ENCODE results near the gene HOXB6. TPM values are rescaled to one million over a fixed set of nuclear protein-coding genes. Genes with fewer than 3 reads are reported as not detected.

The HOXB6 gene
- polyA plus RNA-seq, 1 experiment = not detected

DNA sequence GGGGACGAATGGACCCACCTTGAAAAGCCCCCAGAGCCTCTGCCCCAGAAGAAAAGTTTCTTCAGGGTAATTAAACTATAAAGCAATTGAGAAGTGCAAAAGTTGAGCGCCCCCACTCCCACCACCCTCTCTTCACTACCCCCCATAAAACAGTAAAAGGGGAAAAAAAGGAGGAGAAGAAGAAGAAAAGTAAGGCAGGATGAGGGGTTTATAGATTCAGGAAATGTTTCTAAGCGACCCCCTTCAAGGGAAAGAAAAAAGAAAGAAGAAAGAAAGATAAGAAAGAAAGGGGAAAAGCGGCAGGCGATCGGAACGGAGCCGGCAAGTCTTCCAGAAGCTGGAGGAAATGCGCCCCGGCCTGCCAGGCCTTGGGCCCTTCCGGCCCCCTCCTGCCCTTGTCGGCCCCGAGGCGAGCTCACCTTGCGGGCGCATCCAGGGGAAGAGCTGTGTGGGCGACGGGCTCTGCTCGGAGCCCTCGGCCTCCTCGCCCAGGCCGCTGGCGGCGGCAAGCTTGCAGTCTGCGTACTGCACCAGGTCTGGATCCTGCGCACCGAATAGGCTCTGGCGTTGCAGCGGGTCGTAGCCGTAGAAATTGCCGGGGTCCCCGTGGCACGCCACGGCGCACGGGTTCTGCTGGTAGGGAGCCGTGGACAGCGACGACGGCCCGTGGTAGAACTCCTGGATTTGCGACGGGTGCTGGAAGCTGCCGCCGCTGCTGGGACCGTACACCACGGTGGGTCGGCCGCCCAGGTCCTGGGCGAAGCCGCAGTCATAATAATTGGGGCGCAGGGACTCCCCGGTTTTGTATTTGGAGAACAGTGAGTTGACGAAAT, 9.3 kb upstream of the HOXB6 start:
- no peak for DNase-seq (ENCODE audit: low read depth)
- TF ChIP-seq, protein P1, sequence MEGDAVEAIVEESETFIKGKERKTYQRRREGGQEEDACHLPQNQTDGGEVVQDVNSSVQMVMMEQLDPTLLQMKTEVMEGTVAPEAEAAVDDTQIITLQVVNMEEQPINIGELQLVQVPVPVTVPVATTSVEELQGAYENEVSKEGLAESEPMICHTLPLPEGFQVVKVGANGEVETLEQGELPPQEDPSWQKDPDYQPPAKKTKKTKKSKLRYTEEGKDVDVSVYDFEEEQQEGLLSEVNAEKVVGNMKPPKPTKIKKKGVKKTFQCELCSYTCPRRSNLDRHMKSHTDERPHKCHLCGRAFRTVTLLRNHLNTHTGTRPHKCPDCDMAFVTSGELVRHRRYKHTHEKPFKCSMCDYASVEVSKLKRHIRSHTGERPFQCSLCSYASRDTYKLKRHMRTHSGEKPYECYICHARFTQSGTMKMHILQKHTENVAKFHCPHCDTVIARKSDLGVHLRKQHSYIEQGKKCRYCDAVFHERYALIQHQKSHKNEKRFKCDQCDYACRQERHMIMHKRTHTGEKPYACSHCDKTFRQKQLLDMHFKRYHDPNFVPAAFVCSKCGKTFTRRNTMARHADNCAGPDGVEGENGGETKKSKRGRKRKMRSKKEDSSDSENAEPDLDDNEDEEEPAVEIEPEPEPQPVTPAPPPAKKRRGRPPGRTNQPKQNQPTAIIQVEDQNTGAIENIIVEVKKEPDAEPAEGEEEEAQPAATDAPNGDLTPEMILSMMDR (IDR thresholded peaks at IDR 0.05; ENCODE audit: insufficient read depth, low read depth, low read length) = no peak
- peaks cover 77% of the 10 kb centered on the region for H3K27me3 ChIP-seq (ENCODE audit: control insufficient read depth, insufficient read depth, low read length)
- CTCF ChIA-PET = interaction anchor here (1.0 to 2.0 kb wide), 6 partner anchors 9 to 280 kb away, joined by 3 to 6 read pairs (median 4); no protein-coding TSS in a partner anchor
- no peaks in the 10 kb centered on the region for H3K36me3 ChIP-seq (ENCODE audit: control insufficient read depth, insufficient read depth, low read length)
- POLR2A ChIA-PET = no interaction called here
- no peak overlapping the region for H3K4me3 ChIP-seq (ENCODE audit: low read depth, low read length)

DNA sequence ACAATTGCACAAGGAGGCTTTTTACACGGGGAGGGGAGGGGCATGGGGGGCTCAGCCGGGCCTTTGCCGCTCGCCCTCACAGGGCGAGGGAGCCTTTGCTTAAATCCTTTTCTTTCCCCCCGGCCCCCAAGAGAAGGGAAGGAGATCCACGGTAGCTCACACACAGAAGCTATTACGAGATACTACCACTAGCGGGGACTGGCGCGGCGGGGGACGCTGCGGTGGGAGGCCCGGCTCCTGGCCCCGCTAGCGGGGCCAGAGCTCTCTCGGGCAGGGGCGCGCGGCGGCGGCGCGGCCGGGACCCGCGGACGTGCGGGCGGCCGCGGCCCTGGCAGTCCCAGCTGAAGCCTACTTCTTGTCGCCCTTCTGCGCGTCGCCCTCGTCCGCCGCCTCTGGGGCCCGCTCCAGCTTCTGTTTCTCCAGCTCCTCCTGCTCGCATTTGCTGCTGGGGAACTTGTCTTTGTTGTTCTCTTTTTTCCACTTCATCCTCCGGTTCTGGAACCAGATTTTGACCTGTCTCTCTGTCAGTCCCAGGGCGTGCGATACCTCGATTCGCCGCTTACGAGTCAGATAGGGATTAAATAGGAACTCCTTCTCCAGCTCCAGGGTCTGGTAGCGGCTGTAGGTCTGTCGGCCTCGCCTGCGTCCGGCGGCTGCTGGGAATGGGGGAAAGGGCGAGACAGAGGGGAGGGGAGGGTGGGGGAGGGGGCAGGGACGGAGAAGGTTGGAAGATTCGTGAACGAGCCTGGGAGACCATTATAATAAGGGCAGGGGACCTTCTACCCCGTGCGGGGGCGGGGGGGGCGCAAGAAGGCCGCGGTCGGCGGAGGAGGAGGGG, 8.3 kb upstream of the HOXB6 start:
- ChIA-PET CTCF (interaction anchor here (0.6 to 1.6 kb wide), 9 partner anchors 9 to 462 kb away, joined by 3 to 6 read pairs (median 4); partner anchors contain the start of gene HOXB9), POLR2A (interaction anchor here (0.6 to 0.7 kb wide), 2 partner anchors 73 to 349 kb away, joined by 4 to 10 read pairs; no protein-coding TSS in a partner anchor)
- Histone ChIP-seq H3K4me3 (ENCODE audit: low read depth, low read length) (no peak overlapping the region), H3K27me3 (ENCODE audit: control insufficient read depth, insufficient read depth, low read length) (peaks cover 80% of the 10 kb centered on the region), H3K36me3 (ENCODE audit: control insufficient read depth, insufficient read depth, low read length) (no peaks in the 10 kb centered on the region)
- TF ChIP-seq, protein P1 (IDR thresholded peaks at IDR 0.05; ENCODE audit: insufficient read depth, low read depth, low read length) = 0 out of 2 replicates have a peak, but pooled peaks have one; percentile 21
- DNase-seq (ENCODE audit: low read depth) = no peak

DNA sequence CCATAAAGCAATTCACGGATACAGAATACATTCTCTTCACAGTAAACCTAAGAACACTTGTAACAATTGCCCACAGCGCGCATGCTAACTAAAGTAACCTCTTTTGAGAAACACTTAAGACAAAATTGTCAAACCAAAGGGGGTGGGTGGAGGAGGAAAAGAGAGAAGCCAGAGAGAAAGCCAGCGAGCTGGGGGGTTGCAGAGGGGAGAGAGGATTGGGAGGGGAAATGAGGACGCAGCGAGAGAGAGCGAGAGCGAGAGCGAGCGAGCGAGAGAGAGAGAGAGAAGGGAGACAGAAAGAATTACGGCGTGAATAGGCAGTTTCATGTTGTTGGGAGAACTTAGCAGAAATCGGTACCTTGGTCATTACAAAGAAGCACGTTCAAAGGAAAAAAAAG, 7.7 kb upstream of the HOXB6 start:
- TF ChIP-seq, protein P1 (IDR thresholded peaks at IDR 0.05; ENCODE audit: insufficient read depth, low read depth, low read length) = no peak
- Histone ChIP-seq H3K4me3 (ENCODE audit: low read depth, low read length) (no peak overlapping the region), H3K27me3 (ENCODE audit: control insufficient read depth, insufficient read depth, low read length) (peaks cover 79% of the 10 kb centered on the region), H3K36me3 (ENCODE audit: control insufficient read depth, insufficient read depth, low read length) (no peaks in the 10 kb centered on the region)
- POLR2A ChIA-PET = interaction anchor here (0.7 kb wide), 1 partner anchor 72 kb away, joined by 4 read pairs; no protein-coding TSS in a partner anchor
- no peak for DNase-seq (ENCODE audit: low read depth)
- CTCF ChIA-PET = interaction anchor here (0.6 to 1.6 kb wide), 9 partner anchors 8 to 461 kb away, joined by 3 to 6 read pairs (median 4); partner anchors contain the start of gene HOXB9

DNA sequence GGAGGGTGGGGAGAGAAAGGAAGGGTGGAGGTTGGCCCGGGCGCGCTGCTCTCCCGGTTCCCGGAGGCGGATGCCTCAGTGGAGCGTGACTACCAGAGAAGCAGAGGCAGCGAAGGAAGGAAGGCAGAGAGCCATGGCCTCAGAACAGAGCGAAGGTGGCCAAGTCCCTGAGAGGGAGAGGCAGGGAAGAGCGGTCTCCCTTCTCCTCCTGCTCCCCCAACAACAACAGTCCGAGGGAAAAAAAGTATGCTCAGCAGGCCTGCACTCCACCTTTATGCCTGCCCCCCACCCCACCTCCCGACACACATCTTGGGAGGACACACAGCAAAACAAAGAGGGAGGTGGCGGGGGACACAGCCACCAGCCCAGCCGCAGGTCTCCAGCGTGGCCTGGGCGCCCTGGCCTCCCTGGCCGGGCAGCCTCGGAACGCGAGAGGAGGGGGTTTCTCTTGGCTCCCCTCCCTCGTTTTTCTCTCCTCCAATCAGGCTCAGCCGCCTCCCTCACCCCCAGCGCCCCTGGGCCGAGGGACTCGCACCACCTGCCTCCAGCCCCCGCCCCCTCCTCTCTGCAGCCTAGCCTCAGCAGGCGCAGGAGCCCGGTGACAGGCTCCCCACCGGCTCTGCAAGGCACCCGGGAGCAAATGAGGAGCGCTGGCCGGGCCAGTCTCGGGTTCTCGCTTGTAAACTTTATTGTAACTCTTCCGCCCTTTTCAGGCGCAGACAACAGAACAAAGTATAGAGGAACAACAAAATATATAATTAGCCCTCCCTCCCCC, 7.1 kb upstream of the HOXB6 start:
- TF ChIP-seq, protein P1 (IDR thresholded peaks at IDR 0.05; ENCODE audit: insufficient read depth, low read depth, low read length) = no peak
- Histone ChIP-seq H3K27me3 (ENCODE audit: control insufficient read depth, insufficient read depth, low read length) (peaks cover 84% of the 10 kb centered on the region), H3K4me3 (ENCODE audit: low read depth, low read length) (no peak overlapping the region), H3K36me3 (ENCODE audit: control insufficient read depth, insufficient read depth, low read length) (no peaks in the 10 kb centered on the region)
- POLR2A ChIA-PET = no interaction called here
- CTCF ChIA-PET = no interaction called here
- no peak for DNase-seq (ENCODE audit: low read depth)

All from BJ (cell line).